IMR-90 (cell line): ENCODE data around the gene HORMAD2. TPM values are rescaled to one million over a fixed set of nuclear protein-coding genes. Genes with fewer than 3 reads are reported as not detected.

Source experiments
- ATAC-seq: fragments of 200-7000 bp; cut with Tn5 transposase; 2 replicates; pipeline ENCODE4 v1.9.1; 2020; ENCODE audit warnings: low read depth, mild to moderate bottlenecking, moderate library complexity
- BruUV-seq: library from RNA; stranded (reverse); fragments of 400-500 nt; replicated peaks from 2 replicates; lab custom pipeline; 2021; lab: Mats Ljungman, UMichigan
- CTCF ChIA-PET: fragments of 300-600 bp; formaldehyde crosslinking; extraction: SDS; loops from one replicate; lab custom pipeline; 2021; ENCODE audit warnings: antibody characterized with exemption; lab: Yijun Ruan, JAX
- POLR2A ChIA-PET: fragments of 300-600 bp; sonication (Branson Sonifier 250); formaldehyde crosslinking; loops from one replicate; lab custom pipeline; 2022; ENCODE audit warnings: antibody characterized with exemption; ENCODE audit not compliant: unreplicated experiment; lab: Charles Lee
- DNase-seq: peaks from one replicate; pipeline ENCODE4 v3.0.0; 2013
- H2AFZ ChIP-seq: replicated peaks from 2 replicates; pipeline ENCODE3; 2013; ENCODE audit warnings: low read length, mild to moderate bottlenecking; ENCODE audit not compliant: poor library complexity
- H2AK5ac ChIP-seq: 2 replicates; pipeline ENCODE4 v1.6.1; 2013; ENCODE audit warnings: low read depth, low read length, inconsistent platforms
- H2AK9ac ChIP-seq: replicated peaks from 2 replicates; pipeline ENCODE3; 2013; ENCODE audit warnings: mild to moderate bottlenecking, low read depth, low read length, moderate library complexity; ENCODE audit not compliant: poor library complexity
- H2BK120ac ChIP-seq: 2 replicates; pipeline ENCODE4 v1.6.1; 2013; ENCODE audit warnings: low read depth, low read length, inconsistent platforms
- H2BK15ac ChIP-seq: 3 replicates; pipeline ENCODE4 v1.6.1; 2013; ENCODE audit warnings: low read depth, low read length, inconsistent platforms
- H2BK20ac ChIP-seq: 2 replicates; pipeline ENCODE4 v1.6.1; 2013; ENCODE audit warnings: low read depth, mild to moderate bottlenecking, inconsistent platforms, low read length, moderate library complexity
- H2BK5ac ChIP-seq: 2 replicates; pipeline ENCODE4 v1.6.1; 2013; ENCODE audit warnings: mild to moderate bottlenecking, low read depth, low read length, inconsistent platforms; ENCODE audit not compliant: poor library complexity, severe bottlenecking
- H3K14ac ChIP-seq: replicated peaks from 2 replicates; pipeline ENCODE4 v1.6.1; 2013; ENCODE audit warnings: low read depth, low read length, inconsistent platforms
- H3K18ac ChIP-seq: 2 replicates; pipeline ENCODE4 v1.6.1; 2013; ENCODE audit warnings: low read depth, low read length, control low read depth
- H3K23ac ChIP-seq: 2 replicates; pipeline ENCODE4 v1.6.1; 2013; ENCODE audit warnings: low read depth, low read length, inconsistent platforms
- H3K27ac ChIP-seq: 2 replicates; pipeline ENCODE4 v1.5.1; 2013; ENCODE audit warnings: mild to moderate bottlenecking, control low read depth, low read length; ENCODE audit not compliant: insufficient read depth
- H3K27me3 ChIP-seq: 2 replicates; pipeline ENCODE4 v1.6.1; 2013; ENCODE audit warnings: low read length; ENCODE audit not compliant: control insufficient read depth, insufficient read depth
- H3K36me3 ChIP-seq: 2 replicates; pipeline ENCODE4 v1.6.1; 2013; ENCODE audit warnings: low read length, mixed read lengths; ENCODE audit not compliant: control insufficient read depth, insufficient read depth
- H3K4ac ChIP-seq: 2 replicates; pipeline ENCODE4 v1.6.1; 2013; ENCODE audit warnings: low read depth, low read length, inconsistent platforms
- H3K4me1 ChIP-seq: 2 replicates; pipeline ENCODE4 v1.6.1; 2013; ENCODE audit warnings: low read length, mixed read lengths; ENCODE audit not compliant: control insufficient read depth, insufficient read depth
- H3K4me2 ChIP-seq: 2 replicates; pipeline ENCODE4 v1.6.1; 2013; ENCODE audit warnings: low read depth, mild to moderate bottlenecking, control low read depth, low read length, moderate library complexity
- H3K4me3 ChIP-seq: 2 replicates; pipeline ENCODE4 v1.5.1; 2013; ENCODE audit warnings: low read depth, mild to moderate bottlenecking, control low read depth, low read length, moderate library complexity; ENCODE audit not compliant: insufficient read depth
- H3K56ac ChIP-seq: 2 replicates; pipeline ENCODE4 v1.6.1; 2013; ENCODE audit warnings: low read length, inconsistent platforms; ENCODE audit not compliant: insufficient read depth; ENCODE audit errors: extremely low read depth
- H3K79me1 ChIP-seq, 2 experiments: 2 replicates each; pipeline ENCODE4 v1.6.1; 2013; ENCODE audit warnings: low read length in 2 of 2, inconsistent platforms in 1 of 2, low read depth in 1 of 2
- H3K9ac ChIP-seq: 2 replicates; pipeline ENCODE4 v1.6.1; 2013; ENCODE audit warnings: low read depth, low read length, control low read depth
- H3K9me1 ChIP-seq: 2 replicates; pipeline ENCODE4 v1.6.1; 2013; ENCODE audit warnings: low read length, inconsistent platforms; ENCODE audit not compliant: insufficient read depth
- H3K9me3 ChIP-seq: 2 replicates; pipeline ENCODE4 v1.6.1; 2013; ENCODE audit warnings: low read length; ENCODE audit not compliant: control insufficient read depth, insufficient read depth
- H4K20me1 ChIP-seq: 2 replicates; pipeline ENCODE4 v1.6.1; 2013; ENCODE audit warnings: low read length, inconsistent platforms; ENCODE audit not compliant: insufficient read depth
- H4K5ac ChIP-seq: 2 replicates; pipeline ENCODE4 v1.6.1; 2013; ENCODE audit warnings: mild to moderate bottlenecking, low read depth, low read length, control low read depth
- H4K8ac ChIP-seq, 2 experiments: 2 replicates each; pipeline ENCODE4 v1.6.1; 2013; ENCODE audit warnings: low read depth in 2 of 2, low read length in 2 of 2, control low read depth in 1 of 2, inconsistent platforms in 1 of 2
- H4K91ac ChIP-seq: 2 replicates; pipeline ENCODE4 v1.6.1; 2013; ENCODE audit warnings: low read depth, low read length, inconsistent platforms; ENCODE audit not compliant: insufficient read depth
- NFE2L2 ChIP-seq: fragments of 150-350 bp; IDR thresholded peaks from 2 replicates; pipeline ENCODE4 v1.6.1; 2016; ENCODE audit warnings: low read depth, mild to moderate bottlenecking, low read length
- POLR2A ChIP-seq: IDR thresholded peaks from 2 replicates; pipeline ENCODE4 v1.6.1; 2012; ENCODE audit warnings: mild to moderate bottlenecking, low read depth, low read length
- WGBS, 2 experiments: methylation state at CpG; one replicate each; pipeline versions ENCODE4 v1.1.5 to v1.1.7; 2013; ENCODE audit warnings: missing lambda C conversion rate in 2 of 2; ENCODE audit not compliant: insufficient read length in 1 of 2; ENCODE audit errors: extremely low coverage in 2 of 2; 5-methylcytosine and 5-hydroxymethylcytosine counted together
- dilution Hi-C: fragments of 300-500 bp; cut with HindIII; formaldehyde crosslinking; loops from one replicate; pipeline ENCODE4 v1.14.3; 2018; ENCODE audit warnings: low sequenced_read_pairs; ENCODE audit not compliant: unreplicated experiment
- in situ Hi-C: fragments of 300-500 bp; cut with MboI; formaldehyde crosslinking; loops from 3 replicates; pipeline ENCODE4 v1.14.3; 2019; ENCODE audit warnings: low sequenced_read_pairs, inconsistent platforms, mixed read lengths
- intact Hi-C: fragments of 100-400 bp; cut with micrococcal nuclease; formaldehyde crosslinking; loops from 2 replicates; pipeline ENCODE4 v1.10.0; 2022
- polyA plus RNA-seq, 3 experiments: library from polyadenylated mRNA; depleted of rRNA; stranded (reverse); fragments of >200 nt; gene quantifications; 2 replicates each; pipeline ENCODE4 v1.2.3, GENCODE V29; 2012; ENCODE audit warnings: low replicate concordance in 1 of 3
- total RNA-seq: library from RNA; depleted of rRNA; stranded (reverse); fragments of >200 nt; gene quantifications from 2 replicates; pipeline ENCODE4 v1.2.3, GENCODE V29; 2012

Gene HORMAD2
- total and polyA plus RNA-seq, 2 of the 4 experiments (the other 2 are of a cell fraction): not detected

DNA sequence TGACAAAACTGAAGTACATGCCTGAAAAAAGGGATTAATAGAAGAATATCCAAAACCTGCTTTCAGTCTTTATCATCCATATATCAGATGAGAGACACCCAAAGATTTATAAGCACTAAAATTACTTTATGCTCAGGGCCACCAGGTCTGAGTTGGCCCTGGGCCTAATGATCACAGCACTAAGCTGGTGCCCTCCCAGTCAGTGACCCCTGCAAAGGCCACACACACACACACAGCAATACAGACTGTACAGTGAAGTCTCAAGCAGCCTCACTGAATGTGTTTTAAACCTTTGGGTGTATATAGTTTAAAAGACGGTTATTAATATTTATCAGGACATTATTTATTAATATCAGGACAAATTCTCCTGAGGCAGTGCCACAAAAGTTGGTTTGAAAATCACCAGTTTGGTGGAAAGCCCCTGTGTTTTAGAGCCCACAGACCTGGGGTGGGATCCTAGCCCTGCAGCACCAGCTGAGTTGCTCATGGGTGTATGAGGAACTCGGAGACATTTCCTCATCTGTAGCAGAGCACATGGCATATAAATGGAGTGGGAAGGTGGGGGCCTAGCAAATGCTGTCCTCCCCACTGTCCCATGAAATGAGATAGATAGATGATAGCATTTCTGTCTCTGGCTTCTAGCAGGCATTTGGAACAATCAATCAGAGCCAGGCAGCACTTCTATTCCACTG lies 48.4 kb upstream of the HORMAD2 start (continued):
- no peak for TF ChIP-seq POLR2A

DNA sequence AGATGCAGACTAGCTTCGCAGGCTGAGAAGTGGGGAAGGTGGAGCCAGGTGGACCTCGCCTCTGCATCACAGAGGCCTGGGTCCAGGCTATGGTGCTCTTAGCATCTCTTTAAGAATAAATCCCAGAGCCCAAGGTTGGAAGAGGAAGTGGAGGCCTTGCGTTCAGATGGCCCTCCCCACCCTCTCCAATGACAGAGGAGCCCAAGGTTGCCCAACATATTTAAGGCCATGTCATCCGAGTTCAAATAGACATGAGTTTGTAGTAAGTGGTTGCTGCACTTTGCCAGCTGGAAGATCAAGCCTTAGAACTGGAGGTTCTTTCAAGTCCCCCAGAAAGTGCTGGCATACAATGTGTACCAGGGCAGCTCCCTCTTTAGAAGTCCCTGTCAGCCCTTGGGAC lies 47.1 kb upstream of the HORMAD2 start:
- ChIA-PET CTCF (no interaction called here), POLR2A (no interaction called here)

More for the DNA sequence above, 47.1 kb upstream of the HORMAD2 start:
- Histone ChIP-seq H4K20me1 (no peaks in the 10 kb centered on the region), H3K36me3 (peaks cover 8% of the 10 kb centered on the region; the same call in 1 of the 2 replicates), H4K5ac (no peak overlapping the region), H3K4me2 (no peak overlapping the region), H3K18ac (no peak overlapping the region), H3K4me3 (no peak overlapping the region), H4K91ac (no peak overlapping the region), H3K56ac (no peak overlapping the region), H3K9ac (no peak overlapping the region), H3K23ac (no peak overlapping the region), H2AFZ (no peak overlapping the region), H2BK20ac (no peak overlapping the region), H3K27me3 (no peaks in the 10 kb centered on the region), H4K8ac (no peak overlapping the region), H3K9me3 (no peaks in the 10 kb centered on the region), H2BK5ac (no peak overlapping the region), H3K4me1 (peaks cover 3% of the 10 kb centered on the region), H2BK15ac (no peak overlapping the region), H3K14ac (no peak overlapping the region), H3K27ac (no peak overlapping the region), H2AK9ac (no peak overlapping the region), H3K4ac (no peak overlapping the region), H2BK120ac (no peak overlapping the region), H2AK5ac (no peak overlapping the region), H3K79me1 (no peaks in the 10 kb centered on the region; a peak in 1 of 4 replicates), H3K9me1 (peaks cover 15% of the 10 kb centered on the region)
- WGBS, 2 experiments: 80% methylated on average over 1 of the region's 4 CpGs; no CpG with 5 or more reads in 1 of the 2 experiments
- intact Hi-C loops: no loop called here
- no TSS peak for BruUV-seq
- no peak for TF ChIP-seq NFE2L2
- ATAC-seq (no peak), DNase-seq (no peak)
- in situ Hi-C loops: no loop called here
- dilution Hi-C loops: loop anchor here (25.0 kb wide), 1 partner anchor 346 kb away; no protein-coding TSS in a partner anchor
